A673 (cell line): ENCODE results near the gene CPXM2. TPM values are rescaled to one million over a fixed set of nuclear protein-coding genes. Genes with fewer than 3 reads are reported as not detected.

Source experiments
- BruUV-seq: library from RNA; stranded (reverse); fragments of 400-500 nt; replicated peaks from 2 replicates; lab custom pipeline; 2021; lab: Mats Ljungman, UMichigan
- CTCF ChIA-PET: fragments of 300-600 bp; sonication (Branson Sonifier 250); formaldehyde crosslinking; loops from one replicate; lab custom pipeline; 2022; ENCODE audit warnings: antibody characterized with exemption; lab: Charles Lee
- POLR2A ChIA-PET: fragments of 300-600 bp; sonication (Branson Sonifier 250); formaldehyde crosslinking; loops from one replicate; lab custom pipeline; 2022; ENCODE audit warnings: antibody characterized with exemption; ENCODE audit not compliant: low non-redundant PET; lab: Charles Lee
- DNase-seq: peaks from one replicate; pipeline ENCODE4 v3.0.0-alpha.2; 2015; ENCODE audit warnings: low spot score
- H3K27ac ChIP-seq: fragments of 200-600 bp; sonication (generic); 2 replicates; pipeline ENCODE4 v1.5.1; 2016; ENCODE audit warnings: mixed run types, low read depth, mild to moderate bottlenecking, mixed read lengths, antibody characterized with exemption, low read length; ENCODE audit not compliant: poor library complexity, severe bottlenecking
- H3K27me3 ChIP-seq: fragments of 200-600 bp; sonication (generic); replicated peaks from 2 replicates; pipeline ENCODE4 v1.6.1; 2017; ENCODE audit warnings: mixed run types, low read depth, mild to moderate bottlenecking, mixed read lengths, antibody characterized with exemption, low read length; ENCODE audit not compliant: insufficient read depth, poor library complexity
- H3K36me3 ChIP-seq: fragments of 200-600 bp; sonication (generic); 2 replicates; pipeline ENCODE4 v1.6.1; 2016; ENCODE audit warnings: mixed run types, mild to moderate bottlenecking, mixed read lengths, antibody characterized with exemption, low read length; ENCODE audit not compliant: insufficient read depth, poor library complexity, severe bottlenecking
- H3K4me1 ChIP-seq: fragments of 200-600 bp; sonication (generic); 2 replicates; pipeline ENCODE4 v1.6.1; 2017; ENCODE audit warnings: mixed run types, mild to moderate bottlenecking, mixed read lengths, antibody characterized with exemption, low read length; ENCODE audit not compliant: insufficient read depth, poor library complexity, severe bottlenecking
- H3K4me3 ChIP-seq: fragments of 200-600 bp; sonication (generic); 2 replicates; pipeline ENCODE4 v1.5.1; 2016; ENCODE audit warnings: low read depth, mixed run types, mild to moderate bottlenecking, mixed read lengths, low read length; ENCODE audit not compliant: poor library complexity, severe bottlenecking
- H3K9me3 ChIP-seq: fragments of 200-600 bp; sonication (generic); 2 replicates; pipeline ENCODE4 v1.6.1; 2016; ENCODE audit warnings: mixed run types, low read depth, mild to moderate bottlenecking, mixed read lengths, antibody characterized with exemption, low read length; ENCODE audit not compliant: poor library complexity, severe bottlenecking
- EZH2 ChIP-seq: fragments of 200-600 bp; sonication (generic); IDR thresholded peaks from 2 replicates; pipeline ENCODE4 v1.6.1; 2017; ENCODE audit warnings: borderline replicate concordance, low read depth, mild to moderate bottlenecking, mixed read lengths, antibody characterized with exemption, low read length; ENCODE audit not compliant: poor library complexity, severe bottlenecking
- intact Hi-C: fragments of 100-400 bp; cut with micrococcal nuclease; formaldehyde crosslinking; loops from one replicate; pipeline ENCODE4 v1.10.0; 2022; ENCODE audit not compliant: unreplicated experiment
- total RNA-seq: library from RNA; stranded (reverse); gene quantifications from 2 replicates; pipeline ENCODE4 v1.2.3, GENCODE V29; 2021
- TF ChIP-seq, protein P1 (sequence below): fragments of 300-800, 200-600 bp; sonication (generic); conservative IDR thresholded peaks from 2 replicates; pipeline ENCODE4 v1.5.1; 2017; ENCODE audit warnings: low read depth, mild to moderate bottlenecking, antibody characterized with exemption, low read length, moderate library complexity, mixed read lengths

Gene CPXM2
- total RNA-seq, 1 experiment from 2014 or later, result not detected

DNA sequence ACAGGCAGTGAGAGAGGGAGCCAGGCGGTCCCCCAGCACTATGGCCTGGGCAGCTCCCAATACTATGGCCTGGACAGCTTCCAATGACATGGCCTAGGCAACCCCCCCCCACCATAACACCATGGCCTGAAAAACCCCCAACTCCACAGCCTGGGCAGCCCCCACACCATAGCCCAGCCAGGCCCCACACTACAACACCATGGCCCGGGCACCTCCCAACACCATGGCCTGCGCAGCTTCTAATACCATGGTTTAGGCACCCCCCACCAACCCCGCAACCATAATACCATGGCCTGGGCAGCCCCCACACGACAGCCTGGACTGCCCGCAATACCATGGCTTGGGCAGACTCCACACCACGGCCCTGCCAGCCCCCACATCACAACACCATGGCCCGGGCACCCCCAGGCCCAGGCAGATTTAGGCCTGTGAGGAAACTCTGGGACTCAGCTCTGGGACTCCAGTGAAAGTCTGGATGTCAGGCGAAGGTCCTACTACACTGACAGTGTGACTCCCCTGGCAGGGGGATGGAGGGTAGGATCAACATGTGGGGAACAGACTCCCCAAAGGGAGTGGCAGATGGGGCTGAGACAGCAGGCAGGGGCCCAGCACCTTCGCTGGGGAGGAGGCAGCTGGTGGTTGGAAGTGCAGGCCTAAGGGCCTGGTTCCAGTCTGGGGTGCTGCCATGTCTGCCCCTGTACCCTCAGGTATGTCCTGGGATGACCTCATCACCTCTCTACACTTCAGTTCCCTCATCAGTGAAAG lies 8.7 kb downstream of the CPXM2 start:
- ChIA-PET CTCF (no interaction called here), POLR2A (no interaction called here)
- H3K27ac ChIP-seq, result no peak overlapping the region
- H3K4me3 ChIP-seq, result no peak overlapping the region
- no peaks in the 10 kb centered on the region for H3K4me1 ChIP-seq
- peaks cover 21% of the 10 kb centered on the region for H3K27me3 ChIP-seq
- intact Hi-C loops, result no loop called here
- TF ChIP-seq, protein P1, sequence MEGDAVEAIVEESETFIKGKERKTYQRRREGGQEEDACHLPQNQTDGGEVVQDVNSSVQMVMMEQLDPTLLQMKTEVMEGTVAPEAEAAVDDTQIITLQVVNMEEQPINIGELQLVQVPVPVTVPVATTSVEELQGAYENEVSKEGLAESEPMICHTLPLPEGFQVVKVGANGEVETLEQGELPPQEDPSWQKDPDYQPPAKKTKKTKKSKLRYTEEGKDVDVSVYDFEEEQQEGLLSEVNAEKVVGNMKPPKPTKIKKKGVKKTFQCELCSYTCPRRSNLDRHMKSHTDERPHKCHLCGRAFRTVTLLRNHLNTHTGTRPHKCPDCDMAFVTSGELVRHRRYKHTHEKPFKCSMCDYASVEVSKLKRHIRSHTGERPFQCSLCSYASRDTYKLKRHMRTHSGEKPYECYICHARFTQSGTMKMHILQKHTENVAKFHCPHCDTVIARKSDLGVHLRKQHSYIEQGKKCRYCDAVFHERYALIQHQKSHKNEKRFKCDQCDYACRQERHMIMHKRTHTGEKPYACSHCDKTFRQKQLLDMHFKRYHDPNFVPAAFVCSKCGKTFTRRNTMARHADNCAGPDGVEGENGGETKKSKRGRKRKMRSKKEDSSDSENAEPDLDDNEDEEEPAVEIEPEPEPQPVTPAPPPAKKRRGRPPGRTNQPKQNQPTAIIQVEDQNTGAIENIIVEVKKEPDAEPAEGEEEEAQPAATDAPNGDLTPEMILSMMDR, result no peak
- no peak for TF ChIP-seq EZH2
- DNase-seq, result no peak
- no peaks in the 10 kb centered on the region for H3K36me3 ChIP-seq
- no peaks in the 10 kb centered on the region for H3K9me3 ChIP-seq
- no TSS peak for BruUV-seq

DNA sequence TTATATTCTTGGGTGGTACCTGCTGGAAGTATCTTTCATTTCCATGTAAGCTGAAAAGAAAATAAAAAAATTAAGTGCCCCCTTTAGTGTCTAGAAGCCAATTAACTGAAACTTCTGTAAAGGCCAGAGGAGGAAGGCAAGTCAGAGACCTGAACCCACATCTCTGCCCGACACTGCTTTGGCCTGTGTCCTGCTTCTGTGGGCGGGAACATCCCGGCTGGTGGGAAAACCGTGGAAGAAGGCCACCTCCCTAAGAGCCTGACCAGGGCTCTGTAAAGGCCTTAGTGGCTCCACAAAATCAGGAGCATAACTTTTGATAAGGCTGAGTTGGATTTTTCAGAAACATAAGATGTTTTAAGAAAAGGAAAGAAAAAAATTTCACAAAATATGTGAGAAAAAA lies 9.4 kb downstream of the CPXM2 start:
- Histone ChIP-seq H3K4me3 (no peak overlapping the region), H3K27me3 (peaks cover 14% of the 10 kb centered on the region), H3K4me1 (no peaks in the 10 kb centered on the region), H3K36me3 (no peaks in the 10 kb centered on the region), H3K9me3 (no peaks in the 10 kb centered on the region), H3K27ac (no peak overlapping the region)
- POLR2A ChIA-PET, result no interaction called here
- BruUV-seq, result no TSS peak
- CTCF ChIA-PET, result no interaction called here
- intact Hi-C loops, result no loop called here
- no peak for DNase-seq
- TF ChIP-seq EZH2, result no peak
- TF ChIP-seq, protein P1, result no peak

DNA sequence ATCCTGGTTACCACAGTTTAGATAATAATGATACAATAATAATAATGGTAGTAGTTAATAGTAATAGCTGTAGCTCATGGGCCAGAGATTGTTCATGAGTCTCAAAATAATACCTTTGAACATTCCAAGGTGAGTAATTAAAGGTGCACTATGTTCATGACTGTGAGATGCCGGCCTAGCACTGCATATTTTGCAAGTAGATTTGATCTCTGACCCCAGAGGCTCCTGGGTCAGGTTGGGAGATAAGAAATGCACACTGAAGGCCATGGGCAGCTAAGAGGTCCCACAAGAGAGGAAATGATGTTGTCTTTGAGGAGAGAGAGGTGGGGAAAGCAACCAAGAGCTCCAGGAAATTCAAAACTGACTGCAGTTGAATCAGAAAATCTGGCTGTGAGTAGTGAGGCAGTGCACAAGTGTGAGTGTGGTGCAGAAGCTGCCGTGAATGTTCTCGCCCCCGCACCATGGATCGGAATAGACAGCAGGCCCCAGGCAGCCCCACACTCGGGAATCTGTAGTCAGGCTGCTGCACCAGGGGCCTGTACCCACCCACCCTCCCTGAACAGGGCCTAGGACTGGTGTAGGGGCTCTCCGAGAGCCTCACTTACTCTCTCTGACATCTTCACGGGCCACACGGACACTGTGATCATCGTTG lies 11.9 kb downstream of the CPXM2 start:
- POLR2A ChIA-PET, result no interaction called here
- TF ChIP-seq EZH2, result no peak
- TF ChIP-seq, protein P1, result no peak
- BruUV-seq, result no TSS peak
- Histone ChIP-seq H3K27ac (no peak overlapping the region), H3K27me3 (peaks cover 13% of the 10 kb centered on the region), H3K36me3 (no peaks in the 10 kb centered on the region), H3K4me1 (no peaks in the 10 kb centered on the region), H3K4me3 (no peak overlapping the region), H3K9me3 (no peaks in the 10 kb centered on the region)
- CTCF ChIA-PET, result no interaction called here
- DNase-seq, result no peak
- intact Hi-C loops, result no loop called here
